Fibroblast of skin of back (primary cell): ENCODE data around the gene ERH. TPM values are rescaled to one million over a fixed set of nuclear protein-coding genes. Genes with fewer than 3 reads are reported as not detected.
"Not testable (repeated sequence)": the region's sequence is repeated elsewhere in the genome, so short reads cannot be mapped to it uniquely, and the experiment has no call there.

Experiments used
- DNase-seq: peaks from one replicate; pipeline ENCODE4 v3.0.0-alpha.2; 2013
- polyA plus RNA-seq, 2 experiments: library from polyadenylated mRNA; unstranded; fragments of 120-200 nt; gene quantifications; one replicate each; pipeline ENCODE4 v1.2.1, GENCODE V29; 2013; ENCODE audit not compliant: insufficient read length in 2 of 2

ERH gene
- 216 TPM for polyA plus RNA-seq (2013, experiment 1 of 2; ENCODE audit: insufficient read length)
- polyA plus RNA-seq (2013, experiment 2 of 2; ENCODE audit: insufficient read length), result 160 TPM

- peak; percentile 98 for DNase-seq
Observed at GRCh38 chr14:69398053-69398817, at the start of gene ERH, which contains the start of gene SLC39A9. TSS of gene ERH (minus strand) at chr14:69398299. CDS start at chr14:69398233, 66 bp downstream. TSS of gene SLC39A9 (plus strand) at chr14:69398692. CDS start at chr14:69399370, 678 bp downstream.

- no peak for DNase-seq
Observed at GRCh38 chr14:69443296-69443805, 45.3 kb upstream of the ERH start.

GRCh38 chr14:69441948-69442347, 43.8 kb upstream of the ERH start:
- DNase-seq, result no peak

- no peak for DNase-seq
Observed at GRCh38 chr14:69439521-69440270, 41.6 kb upstream of the ERH start.

GRCh38 chr14:69432364-69432763, 34.3 kb upstream of the ERH start:
- no peak for DNase-seq

- no peak for DNase-seq
Observed at GRCh38 chr14:69430306-69430939, 32.3 kb upstream of the ERH start.

GRCh38 chr14:69429643-69430042, 31.5 kb upstream of the ERH start:
- DNase-seq, result no peak

- no peak for DNase-seq
Observed at GRCh38 chr14:69428289-69428998, 30.3 kb upstream of the ERH start.

GRCh38 chr14:69427596-69427995, 29.5 kb upstream of the ERH start:
- DNase-seq, result no peak

GRCh38 chr14:69424149-69424923, 26.2 kb upstream of the ERH start:
- peak; percentile 60 for DNase-seq

- DNase-seq, result peak; percentile 40
Observed at GRCh38 chr14:69423279-69423678, 25.2 kb upstream of the ERH start.

- DNase-seq, result not testable (repeated sequence)
Observed at GRCh38 chr14:69416087-69416486, 18.0 kb upstream of the ERH start.

- no peak for DNase-seq
Observed at GRCh38 chr14:69413483-69413882, 15.4 kb upstream of the ERH start.

- DNase-seq, result no peak
Observed at GRCh38 chr14:69408331-69408960, 10.3 kb upstream of the ERH start.

GRCh38 chr14:69405762-69406161, 7.7 kb upstream of the ERH start:
- no peak for DNase-seq

- DNase-seq, result no peak
Observed at GRCh38 chr14:69404883-69405282, 6.8 kb upstream of the ERH start.

- DNase-seq, result no peak
Observed at GRCh38 chr14:69404478-69404877, 6.4 kb upstream of the ERH start.

- DNase-seq, result no peak
Observed at GRCh38 chr14:69401841-69402240, 3.7 kb upstream of the ERH start.

GRCh38 chr14:69400154-69400553, 2.1 kb upstream of the ERH start:
- DNase-seq, result no peak

GRCh38 chr14:69399750-69400149, 1.7 kb upstream of the ERH start:
- DNase-seq, result no peak

GRCh38 chr14:69398818-69399210, 715 bp upstream of the ERH start:
- peak; percentile 3 for DNase-seq
